ENCODE results near the gene MYL7.
"Not testable (repeated sequence)": the region's sequence is repeated elsewhere in the genome, so short reads cannot be mapped to it uniquely, and the experiment has no call there.

MYL7 gene

DNA sequence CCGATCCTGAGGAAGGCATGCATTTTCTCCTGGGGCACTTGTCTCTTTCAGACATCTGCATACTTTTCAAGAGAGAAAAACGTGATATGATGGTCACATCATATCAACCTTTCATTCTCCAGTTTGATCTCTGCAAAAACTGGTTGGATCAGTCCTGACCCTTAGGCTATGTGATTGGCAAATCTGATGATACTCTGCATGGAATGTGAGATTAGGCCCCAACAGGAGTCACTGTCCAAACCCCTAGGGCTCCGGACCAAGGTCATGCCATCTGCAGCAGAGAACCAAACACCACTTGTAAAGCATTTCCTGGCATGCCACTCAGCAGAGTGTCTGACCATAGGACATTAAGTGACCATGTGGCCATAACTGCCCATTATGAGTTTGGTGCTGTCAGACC lies 39.5 kb upstream of the MYL7 start:
- POLR2A ChIA-PET = no interaction called here
- CTCF ChIA-PET = no interaction called here
- H3K4me3 ChIP-seq (ENCODE audit: low read depth, low read length) = no peak overlapping the region
- TF ChIP-seq, protein P1, sequence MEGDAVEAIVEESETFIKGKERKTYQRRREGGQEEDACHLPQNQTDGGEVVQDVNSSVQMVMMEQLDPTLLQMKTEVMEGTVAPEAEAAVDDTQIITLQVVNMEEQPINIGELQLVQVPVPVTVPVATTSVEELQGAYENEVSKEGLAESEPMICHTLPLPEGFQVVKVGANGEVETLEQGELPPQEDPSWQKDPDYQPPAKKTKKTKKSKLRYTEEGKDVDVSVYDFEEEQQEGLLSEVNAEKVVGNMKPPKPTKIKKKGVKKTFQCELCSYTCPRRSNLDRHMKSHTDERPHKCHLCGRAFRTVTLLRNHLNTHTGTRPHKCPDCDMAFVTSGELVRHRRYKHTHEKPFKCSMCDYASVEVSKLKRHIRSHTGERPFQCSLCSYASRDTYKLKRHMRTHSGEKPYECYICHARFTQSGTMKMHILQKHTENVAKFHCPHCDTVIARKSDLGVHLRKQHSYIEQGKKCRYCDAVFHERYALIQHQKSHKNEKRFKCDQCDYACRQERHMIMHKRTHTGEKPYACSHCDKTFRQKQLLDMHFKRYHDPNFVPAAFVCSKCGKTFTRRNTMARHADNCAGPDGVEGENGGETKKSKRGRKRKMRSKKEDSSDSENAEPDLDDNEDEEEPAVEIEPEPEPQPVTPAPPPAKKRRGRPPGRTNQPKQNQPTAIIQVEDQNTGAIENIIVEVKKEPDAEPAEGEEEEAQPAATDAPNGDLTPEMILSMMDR (IDR thresholded peaks at IDR 0.05; ENCODE audit: insufficient read depth, low read length, missing control alignments) = no peak
- DNase-seq (ENCODE audit: low read depth, low spot score) = no peak

- TF ChIP-seq, protein P1 (IDR thresholded peaks at IDR 0.05; ENCODE audit: insufficient read depth, low read length, missing control alignments) = no peak
- ChIA-PET CTCF (interaction anchor here (1.3 to 2.7 kb wide), 2 partner anchors 14 to 19 kb away, joined by 3 to 8 read pairs; no protein-coding TSS in a partner anchor), POLR2A (no interaction called here)
- DNase-seq (ENCODE audit: low read depth, low spot score) = no peak
- H3K4me3 ChIP-seq (ENCODE audit: low read depth, low read length) = no peak overlapping the region
Observed at GRCh38 chr7:44177570-44178131, 36.5 kb upstream of the MYL7 start.

GRCh38 chr7:44176486-44176885 lies 35.4 kb upstream of the MYL7 start:
- POLR2A ChIA-PET = no interaction called here
- DNase-seq (ENCODE audit: low read depth, low spot score) = no peak
- no peak overlapping the region for H3K4me3 ChIP-seq (ENCODE audit: low read depth, low read length)
- TF ChIP-seq, protein P1 (IDR thresholded peaks at IDR 0.05; ENCODE audit: insufficient read depth, low read length, missing control alignments) = no peak
- CTCF ChIA-PET = interaction anchor here (1.1 to 2.7 kb wide), 2 partner anchors 13 to 104 kb away, joined by 4 to 8 read pairs; no protein-coding TSS in a partner anchor

GRCh38 chr7:44175730-44176129 lies 34.6 kb upstream of the MYL7 start:
- no peak for DNase-seq (ENCODE audit: low read depth, low spot score)
- TF ChIP-seq, protein P1 (IDR thresholded peaks at IDR 0.05; ENCODE audit: insufficient read depth, low read length, missing control alignments) = no peak
- no peak overlapping the region for H3K4me3 ChIP-seq (ENCODE audit: low read depth, low read length)
- ChIA-PET CTCF (interaction anchor here (1.1 to 2.7 kb wide), 2 partner anchors 12 to 103 kb away, joined by 4 to 8 read pairs; no protein-coding TSS in a partner anchor), POLR2A (no interaction called here)

- CTCF ChIA-PET = interaction anchor here (1.2 kb wide), 1 partner anchor 11 kb away, joined by 4 read pairs; no protein-coding TSS in a partner anchor
- POLR2A ChIA-PET; DNase-seq (ENCODE audit: low read depth, low spot score); H3K4me3 ChIP-seq (ENCODE audit: low read depth, low read length): not testable (repeated sequence)
Observed at GRCh38 chr7:44174694-44174948, 33.5 kb upstream of the MYL7 start.

GRCh38 chr7:44173911-44174693 lies 33.0 kb upstream of the MYL7 start:
- CTCF ChIA-PET = interaction anchor here (1.2 kb wide), 1 partner anchor 10 kb away, joined by 4 read pairs; no protein-coding TSS in a partner anchor
- POLR2A ChIA-PET = no interaction called here
- DNase-seq (ENCODE audit: low read depth, low spot score) = no peak
- TF ChIP-seq, protein P1 (IDR thresholded peaks at IDR 0.05; ENCODE audit: insufficient read depth, low read length, missing control alignments) = no peak
- H3K4me3 ChIP-seq (ENCODE audit: low read depth, low read length) = no peak overlapping the region
